Neural progenitor cell (in vitro differentiated cells): ENCODE results near the gene VAMP1. TPM values are rescaled to one million over a fixed set of nuclear protein-coding genes. Genes with fewer than 3 reads are reported as not detected.

ENCODE experiments used
- DNase-seq: peaks from one replicate; pipeline ENCODE4 v3.0.0-alpha.2; 2016; ENCODE audit warnings: low spot score
- H2AFZ ChIP-seq: fragments of 200-600 bp; sonication (generic); replicated peaks from 2 replicates; pipeline ENCODE4 v1.6.1; 2016; ENCODE audit warnings: antibody characterized with exemption
- H3F3A ChIP-seq: fragments of 200-600 bp; sonication (generic); 2 replicates; pipeline ENCODE4 v1.6.1; 2016; ENCODE audit warnings: antibody characterized with exemption, low read depth
- H3K27ac ChIP-seq: fragments of 200-600 bp; sonication (generic); 2 replicates; pipeline ENCODE4 v1.5.1; 2016; ENCODE audit warnings: mild to moderate bottlenecking
- H3K27me3 ChIP-seq: fragments of 200-600 bp; sonication (generic); 2 replicates; pipeline ENCODE4 v1.6.1; 2016; ENCODE audit warnings: mild to moderate bottlenecking, moderate library complexity
- H3K36me3 ChIP-seq: fragments of 200-600 bp; sonication (generic); 2 replicates; pipeline ENCODE4 v1.5.1; 2016
- H3K4me1 ChIP-seq: fragments of 200-600 bp; sonication (generic); 2 replicates; pipeline ENCODE4 v1.6.1; 2016; ENCODE audit warnings: mixed run types
- H3K4me2 ChIP-seq: fragments of 200-600 bp; sonication (generic); 2 replicates; pipeline ENCODE4 v1.6.1; 2016
- H3K4me3 ChIP-seq: fragments of 200-600 bp; sonication (generic); 2 replicates; pipeline ENCODE4 v1.5.1; 2016
- H3K79me2 ChIP-seq: fragments of 200-600 bp; sonication (generic); 2 replicates; pipeline ENCODE4 v1.6.1; 2016; ENCODE audit warnings: low read depth
- H3K9ac ChIP-seq: fragments of 200-600 bp; sonication (generic); 2 replicates; pipeline ENCODE4 v1.6.1; 2016
- H3K9me3 ChIP-seq: fragments of 200-600 bp; sonication (generic); 2 replicates; pipeline ENCODE4 v1.5.1; 2016; ENCODE audit warnings: low read depth
- H4K20me1 ChIP-seq: fragments of 200-600 bp; sonication (generic); 2 replicates; pipeline ENCODE4 v1.6.1; 2016; ENCODE audit warnings: low read depth
- H3K27ac Mint-ChIP-seq: 3 replicates; pipeline ENCODE4 v1.8.0; 2021; ENCODE audit warnings: mixed read lengths
- H3K27me3 Mint-ChIP-seq: 2 replicates; pipeline ENCODE4 v1.8.0; 2022; ENCODE audit warnings: low read depth, mild to moderate bottlenecking, inconsistent platforms, moderate library complexity, mixed read lengths; ENCODE audit not compliant: insufficient read depth
- H3K36me3 Mint-ChIP-seq: 3 replicates; pipeline ENCODE4 v1.8.0; 2021; ENCODE audit warnings: mixed read lengths
- H3K4me1 Mint-ChIP-seq: 3 replicates; pipeline ENCODE4 v1.8.0; 2021; ENCODE audit warnings: mixed read lengths
- H3K4me3 Mint-ChIP-seq: 3 replicates; pipeline ENCODE4 v1.8.0; 2021; ENCODE audit warnings: mild to moderate bottlenecking, moderate library complexity, mixed read lengths
- H3K9me3 Mint-ChIP-seq: 3 replicates; pipeline ENCODE4 v1.8.0; 2020; ENCODE audit warnings: mixed read lengths
- EZH2 ChIP-seq: fragments of 200-600 bp; sonication (generic); IDR thresholded peaks from 2 replicates; pipeline ENCODE4 v1.6.1; 2017; ENCODE audit warnings: antibody characterized with exemption, mild to moderate bottlenecking, moderate library complexity
- EZH2phosphoT487 ChIP-seq: fragments of 200-600 bp; sonication (generic); IDR thresholded peaks from 2 replicates; pipeline ENCODE4 v1.6.1; 2017; ENCODE audit warnings: antibody characterized with exemption
- total RNA-seq: library from RNA; depleted of rRNA; stranded (reverse); fragments of >200 nt; gene quantifications from 2 replicates; pipeline ENCODE4 v1.2.3, GENCODE V29; 2015; ENCODE audit warnings: low replicate concordance
- TF ChIP-seq, protein P1 (sequence below): fragments of 200-600 bp; sonication (generic); IDR thresholded peaks from 2 replicates; pipeline ENCODE4 v1.5.1; 2017; ENCODE audit warnings: antibody characterized with exemption, mild to moderate bottlenecking

The VAMP1 gene
- total RNA-seq, 1 donor from 2014 or later = 14.3 TPM

- no peaks in the 10 kb centered on the region for H3K9me3 Mint-ChIP-seq
- DNase-seq = peak; percentile 66
- no peaks in the 10 kb centered on the region for H3K36me3 Mint-ChIP-seq
- TF ChIP-seq, protein P1, sequence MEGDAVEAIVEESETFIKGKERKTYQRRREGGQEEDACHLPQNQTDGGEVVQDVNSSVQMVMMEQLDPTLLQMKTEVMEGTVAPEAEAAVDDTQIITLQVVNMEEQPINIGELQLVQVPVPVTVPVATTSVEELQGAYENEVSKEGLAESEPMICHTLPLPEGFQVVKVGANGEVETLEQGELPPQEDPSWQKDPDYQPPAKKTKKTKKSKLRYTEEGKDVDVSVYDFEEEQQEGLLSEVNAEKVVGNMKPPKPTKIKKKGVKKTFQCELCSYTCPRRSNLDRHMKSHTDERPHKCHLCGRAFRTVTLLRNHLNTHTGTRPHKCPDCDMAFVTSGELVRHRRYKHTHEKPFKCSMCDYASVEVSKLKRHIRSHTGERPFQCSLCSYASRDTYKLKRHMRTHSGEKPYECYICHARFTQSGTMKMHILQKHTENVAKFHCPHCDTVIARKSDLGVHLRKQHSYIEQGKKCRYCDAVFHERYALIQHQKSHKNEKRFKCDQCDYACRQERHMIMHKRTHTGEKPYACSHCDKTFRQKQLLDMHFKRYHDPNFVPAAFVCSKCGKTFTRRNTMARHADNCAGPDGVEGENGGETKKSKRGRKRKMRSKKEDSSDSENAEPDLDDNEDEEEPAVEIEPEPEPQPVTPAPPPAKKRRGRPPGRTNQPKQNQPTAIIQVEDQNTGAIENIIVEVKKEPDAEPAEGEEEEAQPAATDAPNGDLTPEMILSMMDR = no peak
- TF ChIP-seq EZH2phosphoT487 = no peak
- no peak for TF ChIP-seq EZH2
- Histone ChIP-seq H3K9ac (no peak overlapping the region), H4K20me1 (no peaks in the 10 kb centered on the region), H3K4me3 (peak overlapping the region; percentile 30), H3K27ac (peak overlapping the region; percentile 91), H3K36me3 (no peaks in the 10 kb centered on the region), H2AFZ (peak overlapping the region; percentile 59), H3K27me3 (no peaks in the 10 kb centered on the region), H3K9me3 (no peaks in the 10 kb centered on the region), H3K4me2 (peak overlapping the region; percentile 77), H3K79me2 (no peaks in the 10 kb centered on the region), H3F3A (peaks cover 38% of the 10 kb centered on the region), H3K4me1 (peaks cover 38% of the 10 kb centered on the region)
- peak overlapping the region; percentile 78 for H3K4me3 Mint-ChIP-seq
- H3K27me3 Mint-ChIP-seq = peaks cover 9% of the 10 kb centered on the region
- H3K27ac Mint-ChIP-seq = peak overlapping the region; percentile 98
- H3K4me1 Mint-ChIP-seq = peaks cover 44% of the 10 kb centered on the region
Measured at GRCh38 chr12:6450091-6450868, 20.2 kb downstream of the VAMP1 start.

GRCh38 chr12:6444704-6445688, 25.5 kb downstream of the VAMP1 start, which contains the start of gene CD27:
Gene CD27, plus strand, starts transcription at chr12:6444955. Its CDS starts 141 bp downstream, at chr12:6445096.
- Histone ChIP-seq H3F3A (peaks cover 3% of the 10 kb centered on the region), H3K4me3 (no peak within 1 kb of the TSS), H3K4me1 (peaks cover 4% of the 10 kb centered on the region), H3K9ac (no peak within 1 kb of the TSS), H3K27ac (no peak within 1 kb of the TSS), H3K27me3 (no peaks in the 10 kb centered on the region), H2AFZ (no peak within 1 kb of the TSS), H4K20me1 (no peaks in the 10 kb centered on the region), H3K9me3 (no peaks in the 10 kb centered on the region), H3K4me2 (no peak within 1 kb of the TSS), H3K79me2 (no peaks in the 10 kb centered on the region), H3K36me3 (no peaks in the 10 kb centered on the region)
- TF ChIP-seq EZH2 (no peak), EZH2phosphoT487 (no peak)
- TF ChIP-seq, protein P1 = no peak
- H3K9me3 Mint-ChIP-seq = no peaks in the 10 kb centered on the region
- peaks cover 16% of the 10 kb centered on the region for H3K4me1 Mint-ChIP-seq
- H3K27ac Mint-ChIP-seq = peak within 1 kb of the TSS; percentile 17
- no peak for DNase-seq
- peak within 1 kb of the TSS; percentile 6 for H3K4me3 Mint-ChIP-seq
- H3K27me3 Mint-ChIP-seq = peaks cover 6% of the 10 kb centered on the region
- H3K36me3 Mint-ChIP-seq = no peaks in the 10 kb centered on the region

GRCh38 chr12:6444031-6444430, 26.4 kb downstream of the VAMP1 start:
- no peak overlapping the region for H3K4me3 Mint-ChIP-seq
- no peak overlapping the region for H3K27ac Mint-ChIP-seq
- TF ChIP-seq, protein P1 = no peak
- TF ChIP-seq EZH2 = no peak
- TF ChIP-seq EZH2phosphoT487 = no peak
- peaks cover 16% of the 10 kb centered on the region for H3K4me1 Mint-ChIP-seq
- no peaks in the 10 kb centered on the region for H3K9me3 Mint-ChIP-seq
- Histone ChIP-seq H4K20me1 (no peaks in the 10 kb centered on the region), H3K27ac (no peak overlapping the region), H3K9ac (no peak overlapping the region), H3K79me2 (no peaks in the 10 kb centered on the region), H2AFZ (no peak overlapping the region), H3K4me3 (no peak overlapping the region), H3K4me2 (no peak overlapping the region), H3K4me1 (no peaks in the 10 kb centered on the region), H3K27me3 (no peaks in the 10 kb centered on the region), H3K9me3 (no peaks in the 10 kb centered on the region), H3K36me3 (no peaks in the 10 kb centered on the region), H3F3A (no peaks in the 10 kb centered on the region)
- no peak for DNase-seq
- peaks cover 6% of the 10 kb centered on the region for H3K27me3 Mint-ChIP-seq
- no peaks in the 10 kb centered on the region for H3K36me3 Mint-ChIP-seq
